DMS114 treated with DMSO at 0.1 percent for 48 hours (cell line): ENCODE measurements around the gene ETNPPL.

Experiments
- DNase-seq: peaks from one replicate; lab custom pipeline; 2025; ENCODE audit not compliant: unreplicated experiment; lab: John Stamatoyannopoulos, UW

The ETNPPL gene

GRCh38 chr4:108762559-108763225 lies at the start of gene ETNPPL:
TSS of gene ETNPPL (minus strand) at chr4:108763053. CDS start at chr4:108762898, 155 bp downstream.
- no peak for DNase-seq

- DNase-seq: no peak
These were observed 48.6 kb upstream of the ETNPPL start for GRCh38 chr4:108811486-108811885.

- no peak for DNase-seq
These were observed 47.2 kb upstream of the ETNPPL start for GRCh38 chr4:108810087-108810486.

GRCh38 chr4:108804648-108805273 lies 41.9 kb upstream of the ETNPPL start:
- DNase-seq: no peak

GRCh38 chr4:108799306-108799705 lies 36.5 kb upstream of the ETNPPL start:
- no peak for DNase-seq

GRCh38 chr4:108796173-108796572 lies 33.3 kb upstream of the ETNPPL start:
- DNase-seq: no peak

- no peak for DNase-seq
These were observed 32.9 kb upstream of the ETNPPL start for GRCh38 chr4:108795733-108796132.

GRCh38 chr4:108794136-108794535 lies 31.3 kb upstream of the ETNPPL start:
- no peak for DNase-seq

- no peak for DNase-seq
These were observed 30.6 kb upstream of the ETNPPL start for GRCh38 chr4:108793415-108793814.

- DNase-seq: no peak
These were observed 25.9 kb upstream of the ETNPPL start for GRCh38 chr4:108788731-108789130.

GRCh38 chr4:108787724-108788123 lies 24.9 kb upstream of the ETNPPL start:
- DNase-seq: no peak

- DNase-seq: no peak
These were observed 24.3 kb upstream of the ETNPPL start for GRCh38 chr4:108787106-108787505.

- no peak for DNase-seq
These were observed 23.5 kb upstream of the ETNPPL start for GRCh38 chr4:108786351-108786750.

GRCh38 chr4:108783665-108784463 lies 21.0 kb upstream of the ETNPPL start:
- DNase-seq: no peak

- DNase-seq: no peak
These were observed 17.1 kb upstream of the ETNPPL start for GRCh38 chr4:108779958-108780357.

GRCh38 chr4:108777388-108777787 lies 14.5 kb upstream of the ETNPPL start:
- DNase-seq: no peak

GRCh38 chr4:108775921-108776320 lies 13.1 kb upstream of the ETNPPL start:
- no peak for DNase-seq

- DNase-seq: no peak
These were observed 12.1 kb upstream of the ETNPPL start for GRCh38 chr4:108774809-108775530.

- DNase-seq: no peak
These were observed 9.5 kb upstream of the ETNPPL start for GRCh38 chr4:108772402-108772801.

GRCh38 chr4:108766058-108766457 lies 3.2 kb upstream of the ETNPPL start:
- DNase-seq: no peak

GRCh38 chr4:108763986-108764385 lies 1.1 kb upstream of the ETNPPL start:
- DNase-seq: no peak
